ENCODE results near the gene ALDH4A1. TPM values are rescaled to one million over a fixed set of nuclear protein-coding genes. Genes with fewer than 3 reads are reported as not detected.

Gene ALDH4A1
- total RNA-seq, 2 donors from 2014 or later, result 9.6 to 24.2 TPM

- Histone ChIP-seq H3K27ac (no peak overlapping the region), H3K27me3 (replicated peaks; ENCODE audit: insufficient read depth) (no peaks in the 10 kb centered on the region), H3K36me3 (peaks cover 24% of the 10 kb centered on the region), H3K4me1 (ENCODE audit: control insufficient read depth in 1 of 2, low read depth in 2 of 2) (peaks cover 16 to 26% of the 10 kb centered on the region in 2 donors), H3K4me3 (no peak overlapping the region), H3K9me3 (no peaks in the 10 kb centered on the region)
- DNase-seq (ENCODE audit: low spot score) (no peak), ATAC-seq (ENCODE audit: insufficient number of reproducible peaks, low FRiP score, low read depth) (no peak)
- TF ChIP-seq, protein P1, sequence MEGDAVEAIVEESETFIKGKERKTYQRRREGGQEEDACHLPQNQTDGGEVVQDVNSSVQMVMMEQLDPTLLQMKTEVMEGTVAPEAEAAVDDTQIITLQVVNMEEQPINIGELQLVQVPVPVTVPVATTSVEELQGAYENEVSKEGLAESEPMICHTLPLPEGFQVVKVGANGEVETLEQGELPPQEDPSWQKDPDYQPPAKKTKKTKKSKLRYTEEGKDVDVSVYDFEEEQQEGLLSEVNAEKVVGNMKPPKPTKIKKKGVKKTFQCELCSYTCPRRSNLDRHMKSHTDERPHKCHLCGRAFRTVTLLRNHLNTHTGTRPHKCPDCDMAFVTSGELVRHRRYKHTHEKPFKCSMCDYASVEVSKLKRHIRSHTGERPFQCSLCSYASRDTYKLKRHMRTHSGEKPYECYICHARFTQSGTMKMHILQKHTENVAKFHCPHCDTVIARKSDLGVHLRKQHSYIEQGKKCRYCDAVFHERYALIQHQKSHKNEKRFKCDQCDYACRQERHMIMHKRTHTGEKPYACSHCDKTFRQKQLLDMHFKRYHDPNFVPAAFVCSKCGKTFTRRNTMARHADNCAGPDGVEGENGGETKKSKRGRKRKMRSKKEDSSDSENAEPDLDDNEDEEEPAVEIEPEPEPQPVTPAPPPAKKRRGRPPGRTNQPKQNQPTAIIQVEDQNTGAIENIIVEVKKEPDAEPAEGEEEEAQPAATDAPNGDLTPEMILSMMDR (IDR thresholded peaks at IDR 0.05), result no peak
Measured at GRCh38 chr1:18908911-18909771, 6.8 kb upstream of the ALDH4A1 start.

- Histone ChIP-seq H3K4me1 (ENCODE audit: control insufficient read depth in 1 of 2, low read depth in 2 of 2) (peaks cover 14 to 25% of the 10 kb centered on the region in 2 donors), H3K27ac (peak overlapping the region; percentile 55 to 68), H3K4me3 (no peak overlapping the region), H3K36me3 (peaks cover 24% of the 10 kb centered on the region), H3K27me3 (replicated peaks; ENCODE audit: insufficient read depth) (no peaks in the 10 kb centered on the region), H3K9me3 (no peaks in the 10 kb centered on the region)
- DNase-seq (ENCODE audit: low spot score), result no peak
- TF ChIP-seq, protein P1 (IDR thresholded peaks at IDR 0.05), result no peak
- no peak for ATAC-seq (ENCODE audit: insufficient number of reproducible peaks, low FRiP score, low read depth)
Measured at GRCh38 chr1:18907917-18908845, 5.8 kb upstream of the ALDH4A1 start.

DNA sequence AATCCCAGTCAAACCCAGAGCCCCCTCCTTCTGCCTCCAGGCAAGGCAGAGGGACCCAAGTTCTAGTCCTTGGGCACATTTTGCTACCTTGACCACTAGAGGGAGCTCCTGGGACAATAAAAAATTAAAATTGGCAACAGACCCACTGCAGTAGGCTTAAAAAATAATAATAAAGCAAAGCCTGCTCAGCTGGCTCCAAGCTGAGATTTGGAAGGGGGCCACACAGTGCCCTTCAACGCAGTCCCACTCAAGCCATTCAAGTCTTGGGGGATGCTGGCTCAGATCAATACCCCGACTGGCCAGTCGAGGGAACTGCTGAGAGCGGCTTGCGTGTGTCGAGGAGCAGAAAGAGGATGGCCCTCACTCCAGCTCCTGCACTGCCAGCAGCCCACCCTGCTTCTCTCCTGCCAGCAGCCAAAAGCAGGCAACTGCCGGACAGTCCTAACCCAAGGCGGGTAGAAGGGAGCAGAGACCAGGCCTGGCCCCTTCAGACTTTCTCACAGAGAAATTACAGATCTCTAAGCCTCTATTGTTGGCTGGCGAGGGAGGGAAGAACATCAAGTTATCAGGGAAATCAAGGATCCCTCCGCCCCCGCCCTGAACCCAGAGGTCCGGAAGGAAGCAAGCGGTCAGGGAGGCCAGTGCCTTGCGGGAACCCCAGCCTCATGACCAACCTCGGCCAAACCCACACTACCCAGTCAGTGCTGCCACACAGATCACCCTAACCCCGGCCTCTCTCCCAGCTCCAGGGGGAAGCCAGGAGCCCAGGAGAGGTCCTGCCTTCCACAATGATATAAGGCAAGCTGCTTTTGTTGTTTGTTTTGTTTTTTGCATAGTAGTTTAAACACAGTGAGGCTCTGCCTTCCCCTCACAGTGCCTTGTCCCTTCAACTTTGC is 4.9 kb upstream of the ALDH4A1 start:
- H3K9me3 ChIP-seq, result no peaks in the 10 kb centered on the region
- H3K27me3 ChIP-seq (replicated peaks; ENCODE audit: insufficient read depth), result no peaks in the 10 kb centered on the region
- H3K4me3 ChIP-seq, result peak overlapping the region; percentile 28
- peaks cover 24% of the 10 kb centered on the region for H3K36me3 ChIP-seq
- no peak for DNase-seq (ENCODE audit: low spot score)
- no peak for ATAC-seq (ENCODE audit: insufficient number of reproducible peaks, low FRiP score, low read depth)
- peak overlapping the region; percentile 55 to 68 for H3K27ac ChIP-seq
- peaks cover 14 to 22% of the 10 kb centered on the region in 2 donors for H3K4me1 ChIP-seq (ENCODE audit: control insufficient read depth in 1 of 2, low read depth in 2 of 2)
- TF ChIP-seq, protein P1 (IDR thresholded peaks at IDR 0.05), result peak; percentile 89

DNA sequence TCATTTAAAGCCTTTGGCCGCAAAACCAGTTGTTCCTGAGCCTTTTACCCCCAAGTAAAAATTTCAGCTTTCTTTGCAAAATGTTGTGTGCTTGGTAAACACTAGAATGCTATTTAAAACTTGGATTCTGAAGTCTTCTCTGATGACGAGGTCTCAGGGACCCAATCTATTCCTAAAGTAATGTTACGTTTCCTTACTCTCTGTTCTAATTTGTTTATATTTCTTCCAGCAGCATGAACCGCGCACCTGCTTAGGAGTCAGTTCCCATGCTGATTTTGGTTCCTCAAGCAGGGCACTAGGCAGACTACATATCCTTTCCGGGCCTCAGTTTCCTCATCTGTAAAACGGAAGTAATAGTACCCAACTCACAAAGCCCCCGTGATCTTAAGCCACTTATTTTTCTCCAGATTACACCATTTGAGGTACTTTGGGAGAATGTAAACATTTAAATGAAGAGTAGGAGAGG is 969 bp upstream of the ALDH4A1 start:
- no peaks in the 10 kb centered on the region for H3K9me3 ChIP-seq
- peak overlapping the region; percentile 77 for H3K4me3 ChIP-seq
- H3K27me3 ChIP-seq (replicated peaks; ENCODE audit: insufficient read depth), result no peaks in the 10 kb centered on the region
- H3K4me1 ChIP-seq (ENCODE audit: control insufficient read depth in 1 of 2, low read depth in 2 of 2), result peaks cover 18 to 29% of the 10 kb centered on the region in 2 donors
- peaks cover 3% of the 10 kb centered on the region for H3K36me3 ChIP-seq
- peak overlapping the region; percentile 79 to 96 for H3K27ac ChIP-seq
- TF ChIP-seq, protein P1 (IDR thresholded peaks at IDR 0.05), result no peak
- DNase-seq (ENCODE audit: low spot score) (no peak), ATAC-seq (ENCODE audit: insufficient number of reproducible peaks, low FRiP score, low read depth) (no peak)
